HCT116 (cell line): Measurements from ENCODE around the gene ANKRD6. TPM values are rescaled to one million over a fixed set of nuclear protein-coding genes. Genes with fewer than 3 reads are reported as not detected.

ENCODE experiments used
- ATAC-seq: fragments of 200-7000 bp; cut with Tn5 transposase; 2 replicates; pipeline ENCODE4 v1.9.1; 2020; ENCODE audit warnings: mild to moderate bottlenecking, moderate library complexity
- BruUV-seq: library from RNA; stranded (reverse); fragments of 400-500 nt; replicated peaks from 2 replicates; lab custom pipeline; 2021; lab: Mats Ljungman, UMichigan
- CTCF ChIA-PET: fragments of 300-600 bp; sonication (Branson Sonifier 250); formaldehyde crosslinking; loops from one replicate; lab custom pipeline; 2021; ENCODE audit warnings: antibody characterized with exemption; lab: Charles Lee
- POLR2A ChIA-PET: fragments of 300-600, 350-600 bp; sonication (Branson Sonifier 250); formaldehyde crosslinking; loops from one replicate; lab custom pipeline; 2021; ENCODE audit warnings: antibody characterized with exemption; lab: Charles Lee
- RAD21 ChIA-PET, 2 experiments: fragments of 300-600 bp; sonication (Branson Sonifier 250); formaldehyde crosslinking; loops; one replicate each; lab custom pipeline; 2023; ENCODE audit warnings: low total read pairs in 2 of 2; ENCODE audit not compliant: uncharacterized antibody in 2 of 2, unreplicated experiment in 2 of 2, low non-redundant PET in 1 of 2; lab: Charles Lee
- DNase-seq: peaks from one replicate; pipeline ENCODE4 v3.0.0-alpha.2; 2010; ENCODE audit warnings: low read depth, low spot score
- H2AFZ ChIP-seq: fragments of 200-600 bp; shearing (Covaris generic), sonication (generic); 2 replicates; pipeline ENCODE4 v1.6.1; 2017; ENCODE audit warnings: low read depth, mixed run types, mixed read lengths, antibody characterized with exemption, low read length; ENCODE audit not compliant: poor library complexity, severe bottlenecking
- H3K27ac ChIP-seq: 2 replicates; pipeline ENCODE4 v1.5.1; 2012; ENCODE audit warnings: low read depth, low read length
- H3K27me3 ChIP-seq: fragments of 200-600 bp; sonication (generic); 2 replicates; pipeline ENCODE4 v1.6.1; 2016; ENCODE audit warnings: mixed run types, low read length, mixed read lengths; ENCODE audit not compliant: insufficient read depth
- H3K36me3 ChIP-seq, 2 experiments: fragments of 200-500 bp in 1 of 2; fragments of 200-600 bp in 1 of 2; sonication (Bioruptor generic) in 1 of 2; sonication (generic) in 1 of 2; 2 replicates each; pipeline versions ENCODE4 v1.5.1 to v1.6.1; 2014 to 2016; ENCODE audit warnings: low read length in 2 of 2, inconsistent platforms in 1 of 2, mixed read lengths in 1 of 2, mixed run types in 1 of 2; ENCODE audit not compliant: insufficient read depth in 2 of 2, control insufficient read depth in 1 of 2
- H3K4me1 ChIP-seq, 2 experiments: fragments of 200-600 bp in 1 of 2; sonication (generic) in 1 of 2; 2 replicates each; pipeline versions ENCODE4 v1.5.1 to v1.6.1; 2012 to 2017; ENCODE audit warnings: low read length in 2 of 2, inconsistent platforms in 1 of 2, mild to moderate bottlenecking in 1 of 2, mixed read lengths in 1 of 2, mixed run types in 1 of 2, moderate library complexity in 1 of 2; ENCODE audit not compliant: insufficient read depth in 2 of 2, control insufficient read depth in 1 of 2
- H3K4me2 ChIP-seq: fragments of 200-600 bp; sonication (generic); 2 replicates; pipeline ENCODE4 v1.6.1; 2017; ENCODE audit warnings: mixed run types, low read length, mixed read lengths
- H3K4me3 ChIP-seq, 2 experiments: fragments of 200-600 bp in 1 of 2; sonication (generic) in 1 of 2; replicated peaks in 1 of 2; 2 replicates each; pipeline ENCODE4 v1.5.1; 2011 to 2016; ENCODE audit warnings: low read length in 2 of 2, control low read depth in 1 of 2, low read depth in 1 of 2, mild to moderate bottlenecking in 1 of 2, mixed read lengths in 1 of 2, mixed run types in 1 of 2
- H3K79me2 ChIP-seq: fragments of 200-600 bp; sonication (generic); 2 replicates; pipeline ENCODE4 v1.6.1; 2017; ENCODE audit warnings: mild to moderate bottlenecking, mixed run types, low read length, moderate library complexity, mixed read lengths; ENCODE audit not compliant: insufficient read depth
- H3K9ac ChIP-seq: fragments of 200-600 bp; sonication (generic); 2 replicates; pipeline ENCODE4 v1.6.1; 2016; ENCODE audit warnings: low read length, mixed read lengths
- H3K9me2 ChIP-seq: fragments of 200-600 bp; sonication (generic), shearing (Covaris generic); 2 replicates; pipeline ENCODE4 v1.6.1; 2017; ENCODE audit warnings: mixed run types, mild to moderate bottlenecking, moderate library complexity; ENCODE audit not compliant: insufficient read depth
- H3K9me3 ChIP-seq, 2 experiments: fragments of 200-500 bp in 1 of 2; fragments of 200-600 bp in 1 of 2; sonication (Bioruptor generic) in 1 of 2; sonication (generic) in 1 of 2; 2 replicates each; pipeline ENCODE4 v1.6.1; 2014 to 2017; ENCODE audit warnings: low read length in 2 of 2, mixed read lengths in 2 of 2, inconsistent platforms in 1 of 2, low read depth in 1 of 2, mild to moderate bottlenecking in 1 of 2, mixed run types in 1 of 2, moderate library complexity in 1 of 2; ENCODE audit not compliant: control insufficient read depth in 1 of 2, insufficient read depth in 1 of 2
- H4K20me1 ChIP-seq: fragments of 200-600 bp; sonication (generic), shearing (Covaris generic); 2 replicates; pipeline ENCODE4 v1.6.1; 2017; ENCODE audit warnings: mixed run types, mild to moderate bottlenecking, moderate library complexity; ENCODE audit not compliant: insufficient read depth
- ELF1 ChIP-seq: IDR thresholded peaks from 2 replicates; pipeline ENCODE4 v1.6.1; 2012; ENCODE audit warnings: low read depth, borderline replicate concordance
- EZH2 ChIP-seq: fragments of 200-600 bp; sonication (generic); IDR thresholded peaks from 2 replicates; pipeline ENCODE4 v1.6.1; 2017; ENCODE audit warnings: antibody characterized with exemption, mixed run types
- POLR2A ChIP-seq: IDR thresholded peaks from 2 replicates; pipeline ENCODE4 v1.7.0; 2011; ENCODE audit warnings: borderline replicate concordance; ENCODE audit not compliant: insufficient read depth, insufficient read length; ENCODE audit errors: extremely low read depth
- POLR2AphosphoS5 ChIP-seq: IDR thresholded peaks from 2 replicates; pipeline ENCODE4 v1.6.1; 2011; ENCODE audit warnings: mild to moderate bottlenecking, low read depth, low read length, moderate library complexity
- SP1 ChIP-seq: IDR thresholded peaks from 2 replicates; pipeline ENCODE4 v1.6.1; 2012; ENCODE audit warnings: low read depth
- YY1 ChIP-seq: IDR thresholded peaks from 2 replicates; pipeline ENCODE4 v1.6.1; 2011; ENCODE audit warnings: low read length, low read depth, moderate library complexity, mild to moderate bottlenecking; ENCODE audit not compliant: insufficient replicate concordance; ENCODE audit errors: extremely low read depth
- ZFX ChIP-seq: fragments of 450-650 bp; IDR thresholded peaks from 2 replicates; pipeline ENCODE4 v1.6.1; 2017
- ZNF274 ChIP-seq: fragments of 200-500 bp; sonication (Bioruptor generic); IDR thresholded peaks from 2 replicates; pipeline ENCODE4 v1.6.1; 2014; ENCODE audit warnings: mild to moderate bottlenecking, low read depth, low read length, inconsistent platforms
- intact Hi-C: fragments of 100-400 bp; cut with micrococcal nuclease; formaldehyde crosslinking; loops from 2 replicates; pipeline ENCODE4 v1.10.0; 2022
- total RNA-seq: library from RNA; stranded (reverse); gene quantifications from one replicate; pipeline ENCODE4 v1.2.1, GENCODE V29; 2021; ENCODE audit not compliant: unreplicated experiment
- TF ChIP-seq, protein P1 (sequence below), 3 experiments: fragments of 200-600 bp in 1 of 3; sonication (generic) in 1 of 3; IDR thresholded peaks in 2 of 3; conservative IDR thresholded peaks in 1 of 3; 2 replicates each; pipeline ENCODE4 v1.5.1; 2012 to 2017; ENCODE audit warnings: low read depth in 2 of 3, low read length in 2 of 3, antibody characterized with exemption in 1 of 3, borderline replicate concordance in 1 of 3, control low read depth in 1 of 3, mild to moderate bottlenecking in 1 of 3, mixed read lengths in 1 of 3, mixed run types in 1 of 3, moderate library complexity in 1 of 3; ENCODE audit not compliant: insufficient read depth in 1 of 3
- TF ChIP-seq, protein P2 (sequence below): IDR thresholded peaks from 2 replicates; pipeline ENCODE4 v1.6.1; 2012; ENCODE audit warnings: low read depth
- TF ChIP-seq, protein P3 (sequence below): IDR thresholded peaks from 2 replicates; pipeline ENCODE4 v1.6.1; 2012

The ANKRD6 gene
- total RNA-seq, 1 experiment from 2014 or later, result 9.9 TPM

DNA sequence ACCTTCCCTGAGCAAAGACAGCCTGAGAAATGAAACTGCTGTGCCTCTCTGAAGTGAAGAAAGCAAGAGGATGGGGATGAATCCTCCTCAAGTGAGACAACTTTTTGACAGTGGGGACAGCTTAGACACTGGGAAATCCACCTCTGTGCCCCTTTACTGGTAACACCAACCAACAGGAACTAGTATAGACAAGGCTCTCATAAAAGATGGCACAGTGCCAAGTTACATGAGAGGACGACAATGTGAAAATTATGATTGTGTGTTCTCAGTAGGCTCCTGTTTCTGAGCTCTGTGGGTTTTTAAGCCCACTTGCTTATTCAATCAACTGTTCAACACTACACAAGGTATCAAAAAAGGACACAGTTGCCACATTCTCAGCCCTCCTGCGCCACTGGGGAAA, 247.2 kb downstream of the ANKRD6 start:
- TF ChIP-seq, protein P1, sequence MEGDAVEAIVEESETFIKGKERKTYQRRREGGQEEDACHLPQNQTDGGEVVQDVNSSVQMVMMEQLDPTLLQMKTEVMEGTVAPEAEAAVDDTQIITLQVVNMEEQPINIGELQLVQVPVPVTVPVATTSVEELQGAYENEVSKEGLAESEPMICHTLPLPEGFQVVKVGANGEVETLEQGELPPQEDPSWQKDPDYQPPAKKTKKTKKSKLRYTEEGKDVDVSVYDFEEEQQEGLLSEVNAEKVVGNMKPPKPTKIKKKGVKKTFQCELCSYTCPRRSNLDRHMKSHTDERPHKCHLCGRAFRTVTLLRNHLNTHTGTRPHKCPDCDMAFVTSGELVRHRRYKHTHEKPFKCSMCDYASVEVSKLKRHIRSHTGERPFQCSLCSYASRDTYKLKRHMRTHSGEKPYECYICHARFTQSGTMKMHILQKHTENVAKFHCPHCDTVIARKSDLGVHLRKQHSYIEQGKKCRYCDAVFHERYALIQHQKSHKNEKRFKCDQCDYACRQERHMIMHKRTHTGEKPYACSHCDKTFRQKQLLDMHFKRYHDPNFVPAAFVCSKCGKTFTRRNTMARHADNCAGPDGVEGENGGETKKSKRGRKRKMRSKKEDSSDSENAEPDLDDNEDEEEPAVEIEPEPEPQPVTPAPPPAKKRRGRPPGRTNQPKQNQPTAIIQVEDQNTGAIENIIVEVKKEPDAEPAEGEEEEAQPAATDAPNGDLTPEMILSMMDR (IDR thresholded peaks at IDR 0.05 in 2 of 3, conservative IDR thresholded peaks at IDR 0.05 in 1 of 3; ENCODE audit: borderline replicate concordance in 1 of 3, insufficient read depth in 1 of 3, low read depth in 2 of 3, low read length in 2 of 3), result no peak
- Histone ChIP-seq H3K9ac (no peak overlapping the region), H3K9me2 (no peaks in the 10 kb centered on the region), H2AFZ (no peak overlapping the region), H3K4me1 (no peaks in the 10 kb centered on the region), H3K4me3 (no peak overlapping the region), H4K20me1 (0 out of 2 replicates have a peak, but pooled peaks cover 3% of the 10 kb centered on the region), H3K79me2 (no peaks in the 10 kb centered on the region; the same call in 1 of the 2 replicates), H3K9me3 (no peaks in the 10 kb centered on the region), H3K4me2 (no peak overlapping the region), H3K27ac (no peak overlapping the region), H3K27me3 (no peaks in the 10 kb centered on the region), H3K36me3 (peaks cover 60 to 70% of the 10 kb centered on the region in 2 experiments)
- ChIA-PET POLR2A (no interaction called here), RAD21 (no interaction called here), CTCF (no interaction called here)
- BruUV-seq, result no TSS peak
- ATAC-seq (no peak), DNase-seq (no peak)
- intact Hi-C loops, result no loop called here

DNA sequence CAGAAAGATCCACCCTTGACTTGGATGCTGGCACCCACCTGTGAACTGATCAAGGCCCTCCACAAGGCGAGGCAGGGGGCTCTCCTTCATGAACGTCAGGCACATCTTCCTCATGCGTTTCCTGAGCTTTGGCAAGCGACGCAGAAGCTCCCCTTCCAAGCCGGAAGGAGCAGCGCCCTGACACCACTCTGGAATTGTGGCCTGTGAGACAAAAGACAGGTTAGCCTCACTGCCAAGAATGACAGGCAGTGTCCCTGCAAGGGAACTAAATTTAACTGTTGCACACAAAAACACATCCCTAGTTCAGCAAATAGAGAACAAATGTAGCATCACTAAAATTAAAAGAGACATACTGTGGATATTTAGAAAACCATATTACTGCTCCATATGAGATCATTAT, 247.6 kb downstream of the ANKRD6 start:
- Histone ChIP-seq H3K4me3 (no peak overlapping the region), H3K36me3 (peaks cover 63 to 70% of the 10 kb centered on the region in 2 experiments), H3K9ac (no peak overlapping the region), H3K4me1 (no peaks in the 10 kb centered on the region), H3K27ac (no peak overlapping the region), H3K4me2 (no peak overlapping the region), H4K20me1 (0 out of 2 replicates have a peak, but pooled peaks cover 3% of the 10 kb centered on the region), H3K9me2 (no peaks in the 10 kb centered on the region), H3K79me2 (no peaks in the 10 kb centered on the region; the same call in 1 of the 2 replicates), H3K27me3 (no peaks in the 10 kb centered on the region), H2AFZ (no peak overlapping the region), H3K9me3 (no peaks in the 10 kb centered on the region)
- DNase-seq (no peak), ATAC-seq (no peak)
- CTCF ChIA-PET, result no interaction called here
- RAD21 ChIA-PET, result no interaction called here
- intact Hi-C loops, result no loop called here
- BruUV-seq, result no TSS peak
- POLR2A ChIA-PET, result no interaction called here
- TF ChIP-seq ZFX (no peak), POLR2AphosphoS5 (no peak), EZH2 (no peak), ZNF274 (no peak), YY1 (no peak), POLR2A (no peak), ELF1 (no peak), SP1 (no peak)
- TF ChIP-seq, protein P2, sequence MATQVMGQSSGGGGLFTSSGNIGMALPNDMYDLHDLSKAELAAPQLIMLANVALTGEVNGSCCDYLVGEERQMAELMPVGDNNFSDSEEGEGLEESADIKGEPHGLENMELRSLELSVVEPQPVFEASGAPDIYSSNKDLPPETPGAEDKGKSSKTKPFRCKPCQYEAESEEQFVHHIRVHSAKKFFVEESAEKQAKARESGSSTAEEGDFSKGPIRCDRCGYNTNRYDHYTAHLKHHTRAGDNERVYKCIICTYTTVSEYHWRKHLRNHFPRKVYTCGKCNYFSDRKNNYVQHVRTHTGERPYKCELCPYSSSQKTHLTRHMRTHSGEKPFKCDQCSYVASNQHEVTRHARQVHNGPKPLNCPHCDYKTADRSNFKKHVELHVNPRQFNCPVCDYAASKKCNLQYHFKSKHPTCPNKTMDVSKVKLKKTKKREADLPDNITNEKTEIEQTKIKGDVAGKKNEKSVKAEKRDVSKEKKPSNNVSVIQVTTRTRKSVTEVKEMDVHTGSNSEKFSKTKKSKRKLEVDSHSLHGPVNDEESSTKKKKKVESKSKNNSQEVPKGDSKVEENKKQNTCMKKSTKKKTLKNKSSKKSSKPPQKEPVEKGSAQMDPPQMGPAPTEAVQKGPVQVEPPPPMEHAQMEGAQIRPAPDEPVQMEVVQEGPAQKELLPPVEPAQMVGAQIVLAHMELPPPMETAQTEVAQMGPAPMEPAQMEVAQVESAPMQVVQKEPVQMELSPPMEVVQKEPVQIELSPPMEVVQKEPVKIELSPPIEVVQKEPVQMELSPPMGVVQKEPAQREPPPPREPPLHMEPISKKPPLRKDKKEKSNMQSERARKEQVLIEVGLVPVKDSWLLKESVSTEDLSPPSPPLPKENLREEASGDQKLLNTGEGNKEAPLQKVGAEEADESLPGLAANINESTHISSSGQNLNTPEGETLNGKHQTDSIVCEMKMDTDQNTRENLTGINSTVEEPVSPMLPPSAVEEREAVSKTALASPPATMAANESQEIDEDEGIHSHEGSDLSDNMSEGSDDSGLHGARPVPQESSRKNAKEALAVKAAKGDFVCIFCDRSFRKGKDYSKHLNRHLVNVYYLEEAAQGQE, result no peak
- TF ChIP-seq, protein P1 (IDR thresholded peaks at IDR 0.05 in 2 of 3, conservative IDR thresholded peaks at IDR 0.05 in 1 of 3; ENCODE audit: borderline replicate concordance in 1 of 3, insufficient read depth in 1 of 3, low read depth in 2 of 3, low read length in 2 of 3), result no peak
- TF ChIP-seq, protein P3, sequence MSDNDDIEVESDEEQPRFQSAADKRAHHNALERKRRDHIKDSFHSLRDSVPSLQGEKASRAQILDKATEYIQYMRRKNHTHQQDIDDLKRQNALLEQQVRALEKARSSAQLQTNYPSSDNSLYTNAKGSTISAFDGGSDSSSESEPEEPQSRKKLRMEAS, result no peak
